GM19324 (cell line): ENCODE results near the gene MYL7.

Source experiments
- ATAC-seq: cut with Tn5 transposase; IDR thresholded peaks from one replicate; pipeline ENCODE4 v1.9.1; 2021; ENCODE audit warnings: mild to moderate bottlenecking, moderate library complexity; ENCODE audit not compliant: unreplicated experiment, low FRiP score

The MYL7 gene

GRCh38 chr7:44102846-44103565 is 38.1 kb downstream of the MYL7 start:
- no peak for ATAC-seq

GRCh38 chr7:44101966-44102845 is 38.9 kb downstream of the MYL7 start:
- no peak for ATAC-seq

DNA sequence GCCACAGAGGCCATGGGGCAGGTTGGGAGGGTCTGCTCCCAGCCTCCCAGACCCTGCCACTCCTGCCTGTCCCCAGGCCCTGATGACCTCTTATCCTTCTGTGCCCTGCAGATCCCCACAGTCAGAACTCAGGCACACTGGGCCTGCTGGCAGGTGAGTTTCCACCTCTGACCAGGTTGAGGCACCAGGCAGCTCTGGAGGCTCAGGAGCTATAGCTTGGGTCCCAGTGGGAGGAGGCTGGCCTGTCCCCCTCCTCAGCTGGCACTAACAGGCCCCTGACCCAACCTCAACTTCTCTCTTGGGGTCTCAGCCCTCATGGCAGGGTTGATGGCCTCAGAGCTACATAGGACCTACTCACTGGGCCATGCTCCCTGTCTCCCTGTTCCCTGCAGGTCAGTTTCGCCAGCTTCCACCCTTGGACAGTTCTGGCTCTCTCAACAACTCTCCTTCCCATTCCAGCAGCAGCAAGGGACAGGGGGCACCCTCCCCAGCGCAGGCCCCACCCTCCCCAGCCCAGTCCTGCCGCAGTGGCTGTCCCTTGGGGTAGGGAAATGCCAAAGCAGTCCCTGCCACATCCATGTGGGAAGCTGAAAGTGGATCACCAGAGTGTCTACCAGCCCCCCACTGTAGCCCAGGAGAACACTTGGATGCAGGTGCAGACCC is 39.7 kb downstream of the MYL7 start:
- no peak for ATAC-seq

DNA sequence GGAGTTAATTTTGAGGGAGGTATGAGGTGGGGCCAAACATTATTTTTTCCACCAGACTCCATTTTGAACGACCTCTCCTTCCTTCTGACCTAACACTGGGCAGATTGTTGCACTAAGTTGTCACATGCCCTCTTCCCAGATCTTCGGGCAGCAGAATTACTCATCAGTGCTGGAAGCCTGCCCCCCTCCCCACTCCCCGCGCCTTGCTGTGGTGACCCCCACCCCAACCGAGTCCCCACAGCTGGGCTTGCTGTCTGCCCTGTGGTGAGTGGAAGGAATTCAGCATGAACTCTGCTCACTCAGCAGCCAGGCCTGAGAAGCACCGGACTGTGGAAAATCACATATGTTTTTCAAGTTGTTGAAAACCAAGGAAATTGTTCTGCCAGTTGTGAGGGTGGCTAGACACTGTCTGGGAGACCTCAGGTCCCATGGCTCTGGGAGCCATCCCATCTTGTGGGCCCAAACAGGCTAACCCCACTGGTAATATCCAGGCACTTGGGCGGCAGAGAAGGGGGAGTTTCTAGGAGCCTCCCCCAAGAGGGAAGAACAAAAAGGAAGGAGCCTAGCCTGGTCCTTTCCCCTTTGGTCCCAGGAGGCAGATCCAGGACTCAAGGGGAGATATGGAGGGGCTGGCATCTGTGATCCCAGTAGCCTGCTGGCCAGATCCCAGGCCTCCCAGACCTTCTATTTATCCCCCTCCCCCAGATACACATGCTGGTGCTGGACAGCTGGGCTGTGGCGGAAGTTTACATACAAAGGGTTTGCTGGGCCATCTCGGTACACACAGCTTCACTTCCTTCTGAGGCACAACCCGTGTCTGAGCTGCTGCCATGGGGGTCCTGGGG is 40.5 kb downstream of the MYL7 start:
- ATAC-seq, result no peak

DNA sequence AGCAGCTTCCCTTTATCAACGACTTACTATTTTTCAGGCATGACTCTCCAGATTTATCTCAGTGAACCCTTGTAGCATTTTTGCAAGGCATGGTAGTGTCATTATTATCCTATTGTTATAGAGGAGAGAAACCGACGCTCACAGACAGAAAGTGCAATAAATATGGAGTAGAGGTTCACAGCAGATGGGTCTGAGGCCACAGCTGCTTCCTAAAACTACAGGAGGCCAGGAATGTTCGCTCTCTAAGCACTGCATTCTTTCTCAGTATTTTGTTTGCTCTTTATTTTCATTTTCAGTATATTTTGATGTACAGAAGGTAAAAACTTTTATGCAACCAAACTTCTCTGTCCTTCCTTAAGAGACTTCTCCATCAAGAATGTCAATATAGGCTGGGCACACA is 41.5 kb downstream of the MYL7 start:
- no peak for ATAC-seq

- no peak for ATAC-seq
Measured at GRCh38 chr7:44098092-44099068, 42.8 kb downstream of the MYL7 start.

- peak; percentile 50 for ATAC-seq
Measured at GRCh38 chr7:44097064-44097932, 43.8 kb downstream of the MYL7 start.

- no peak for ATAC-seq
Measured at GRCh38 chr7:44096326-44096881, 44.7 kb downstream of the MYL7 start.

DNA sequence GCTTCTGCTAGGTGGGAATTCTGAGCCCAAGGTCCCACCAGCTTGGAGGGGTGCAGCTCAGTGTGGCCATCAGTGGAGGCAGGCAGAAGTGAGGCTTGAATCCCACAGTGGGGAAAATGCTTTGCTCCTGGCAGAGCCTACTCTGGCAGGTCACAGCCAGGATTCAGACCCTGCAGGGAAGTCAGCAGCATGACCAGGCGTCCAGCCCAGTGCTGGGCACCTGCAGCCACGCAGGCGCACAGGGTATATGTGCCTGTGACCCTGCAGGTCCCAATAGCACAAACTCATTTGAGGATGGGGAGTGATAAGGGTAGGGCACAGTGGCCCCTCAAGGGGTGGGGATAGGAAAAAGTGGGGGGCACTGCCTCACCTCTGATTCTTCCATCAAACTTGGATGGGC is 45.4 kb downstream of the MYL7 start:
- no peak for ATAC-seq

DNA sequence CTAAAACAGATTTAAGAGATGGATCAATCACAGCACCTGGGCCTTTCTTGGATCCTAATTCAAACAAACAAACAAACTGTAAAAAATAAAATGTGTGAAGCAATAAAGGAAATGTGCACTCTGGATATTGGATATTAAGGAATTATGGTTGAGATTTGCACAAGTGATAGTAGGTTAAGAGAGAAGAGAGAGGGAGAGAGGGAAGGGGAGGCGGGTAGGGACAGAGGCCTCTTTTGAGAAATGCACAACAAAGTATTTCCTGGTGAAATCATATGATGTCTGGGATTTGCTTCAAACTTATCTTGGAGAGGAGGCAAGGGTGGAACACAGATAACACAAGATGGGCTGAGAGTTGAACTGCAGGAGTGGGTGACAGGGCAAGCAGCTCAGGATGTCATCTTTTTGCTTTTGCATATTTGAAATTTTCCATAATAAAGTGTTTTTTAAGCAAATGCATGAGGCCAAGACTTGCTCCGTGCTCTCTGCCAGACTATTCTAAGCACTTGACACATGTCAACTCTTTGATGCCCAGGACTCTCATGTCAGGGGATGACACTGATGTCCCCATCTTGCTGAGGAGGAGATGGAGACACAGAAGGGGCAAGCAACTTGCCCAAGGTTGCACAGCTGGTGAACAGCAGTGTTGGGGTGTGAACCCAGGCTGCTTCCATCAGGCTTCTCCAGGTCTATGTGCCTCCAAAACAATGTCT is 46.1 kb downstream of the MYL7 start:
- ATAC-seq, result no peak

DNA sequence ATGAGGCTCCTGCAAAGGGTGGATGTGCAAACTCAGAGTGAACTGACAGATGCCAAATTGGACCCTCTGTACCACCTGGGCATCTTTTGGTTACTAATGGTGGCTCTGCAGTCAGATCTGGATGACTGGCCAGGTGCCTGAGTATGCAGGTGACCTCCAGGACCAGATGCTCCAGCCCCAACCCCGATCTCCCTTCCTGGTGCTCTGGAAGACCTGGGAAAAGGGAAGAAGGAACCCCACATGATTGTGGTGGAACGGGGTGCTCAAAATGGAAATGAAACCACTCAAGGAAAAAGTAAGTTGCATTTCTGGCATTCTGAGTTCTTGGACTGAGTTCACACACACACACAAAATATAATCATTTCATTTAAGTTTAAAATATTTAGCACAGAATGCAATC is 46.8 kb downstream of the MYL7 start:
- ATAC-seq, result no peak

DNA sequence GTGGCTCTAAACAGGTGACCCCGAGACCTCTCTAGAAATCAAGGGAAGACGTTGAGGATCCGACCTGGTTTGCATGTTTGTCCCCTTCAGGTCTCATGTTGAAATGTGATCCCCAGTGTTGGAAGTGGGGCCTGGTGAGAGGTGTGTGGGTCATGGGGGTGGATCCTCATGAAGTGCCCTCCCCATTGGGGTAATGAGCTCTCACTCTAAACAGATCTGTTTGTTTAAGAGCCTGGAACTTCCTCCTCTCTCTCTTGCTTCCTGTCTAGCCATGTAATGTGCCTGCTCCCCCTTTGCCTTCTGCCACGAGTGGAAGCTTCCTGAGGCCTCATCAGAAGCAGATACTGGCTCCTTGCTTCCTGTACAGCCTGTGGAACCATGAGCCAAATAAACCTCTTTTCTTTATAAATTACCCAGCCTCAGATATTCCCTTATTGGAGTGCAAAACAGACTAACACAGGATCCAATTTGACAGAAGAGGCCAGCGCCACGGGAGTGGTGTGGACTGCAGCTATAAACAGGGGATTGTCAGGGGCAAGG is 48.0 kb downstream of the MYL7 start:
- no peak for ATAC-seq
